K562 (cell line): ENCODE results near the gene GSTA4. TPM values are rescaled to one million over a fixed set of nuclear protein-coding genes. Genes with fewer than 3 reads are reported as not detected.

ENCODE experiments used
- ATAC-seq: fragments of 200-7000 bp; cut with Tn5 transposase; 3 replicates; pipeline ENCODE4 v1.9.1; 2020; ENCODE audit warnings: moderate library complexity
- BruUV-seq: library from RNA; stranded (reverse); fragments of 400-500 nt; replicated peaks from 2 replicates; lab custom pipeline; 2021; lab: Mats Ljungman, UMichigan
- CTCF ChIA-PET: fragments of 300-600 bp; formaldehyde crosslinking; extraction: SDS; loops from one replicate; lab custom pipeline; 2021; ENCODE audit warnings: low intra/inter-chr PET ratio; lab: Yijun Ruan, JAX
- POLR2A ChIA-PET: fragments of 300-600, 350-650 bp; sonication (Branson Sonifier 250); formaldehyde crosslinking; extraction: SDS; loops from one replicate; lab custom pipeline; 2021; ENCODE audit warnings: antibody characterized with exemption, inconsistent platforms; lab: Yijun Ruan, JAX
- DNase-seq, 4 experiments: peaks; one replicate each; pipeline versions ENCODE4 v3.0.0 to v3.0.0-alpha.2; 2011 to 2018; ENCODE audit warnings: low spot score in 3 of 4, mixed read lengths in 3 of 4; ENCODE audit errors: extremely low read depth in 1 of 4
- FAIRE-seq: peaks from 2 replicates; lab custom pipeline; 2011; peaks lifted over from hg19 to GRCh38; lab: Jason Lieb, UNC
- H2AFZ ChIP-seq: 2 replicates; pipeline ENCODE4 v1.6.0; 2011; ENCODE audit warnings: low read depth, low read length, control low read depth, inconsistent platforms
- H3K27ac ChIP-seq: fragments of 200-600 bp; 3 replicates; pipeline ENCODE4 v1.8.0; 2011; ENCODE audit warnings: low read depth, mild to moderate bottlenecking, control low read depth, inconsistent platforms, low read length, moderate library complexity, mixed read lengths; ENCODE audit errors: extremely low read depth
- H3K27me3 ChIP-seq, 2 experiments: fragments of 300-600 bp in 1 of 2; 2 replicates in 1 of 2; 3 replicates in 1 of 2; pipeline versions ENCODE4 v1.6.0 to v1.8.0; 2011; ENCODE audit warnings: inconsistent platforms in 2 of 2, low read length in 2 of 2, mild to moderate bottlenecking in 1 of 2, mixed read lengths in 1 of 2, moderate library complexity in 1 of 2; ENCODE audit not compliant: control insufficient read depth in 2 of 2, insufficient read depth in 2 of 2
- H3K36me3 ChIP-seq: fragments of 300-600 bp; 3 replicates; pipeline ENCODE4 v1.8.0; 2011; ENCODE audit warnings: mild to moderate bottlenecking, low read length, inconsistent platforms; ENCODE audit not compliant: control insufficient read depth, insufficient read depth
- H3K4me1 ChIP-seq, 2 experiments: fragments of 200-600 bp in 1 of 2; replicated peaks in 1 of 2; 2 replicates in 1 of 2; 3 replicates in 1 of 2; pipeline versions ENCODE4 v1.5.1 to v1.8.0; 2011; ENCODE audit warnings: inconsistent platforms in 2 of 2, low read length in 2 of 2, mild to moderate bottlenecking in 1 of 2, mixed read lengths in 1 of 2, moderate library complexity in 1 of 2; ENCODE audit not compliant: control insufficient read depth in 2 of 2, insufficient read depth in 2 of 2
- H3K4me2 ChIP-seq: 2 replicates; pipeline ENCODE4 v1.6.1; 2011; ENCODE audit warnings: low read length, control low read depth, inconsistent platforms, mixed read lengths; ENCODE audit not compliant: insufficient read depth
- H3K4me3 ChIP-seq: fragments of 200-600 bp; sonication (generic), shearing (Covaris generic); 2 replicates; pipeline ENCODE4 v1.5.1; 2016; ENCODE audit warnings: control low read depth, inconsistent platforms
- H3K79me2 ChIP-seq: fragments of 200-600 bp; 3 replicates; pipeline ENCODE4 v1.8.0; 2011; ENCODE audit warnings: low read length, inconsistent platforms; ENCODE audit not compliant: control insufficient read depth, insufficient read depth
- H3K9ac ChIP-seq, 2 experiments: 2 replicates each; pipeline versions ENCODE4 v1.6.0 to v1.6.1; 2011; ENCODE audit warnings: low read depth in 2 of 2, low read length in 2 of 2, control low read depth in 1 of 2, inconsistent platforms in 1 of 2, mild to moderate bottlenecking in 1 of 2, mixed read lengths in 1 of 2; ENCODE audit not compliant: insufficient read depth in 1 of 2
- H3K9me1 ChIP-seq: one replicate; pipeline ENCODE4 v1.6.0; 2011; ENCODE audit warnings: inconsistent platforms, mild to moderate bottlenecking, low read length, moderate library complexity; ENCODE audit not compliant: control insufficient read depth, insufficient read depth
- H3K9me3 ChIP-seq: replicated peaks from 2 replicates; pipeline ENCODE4 v1.5.1; 2011; ENCODE audit warnings: low read depth, low read length, inconsistent platforms; ENCODE audit not compliant: control insufficient read depth, insufficient read depth
- H4K20me1 ChIP-seq: replicated peaks from 2 replicates; pipeline ENCODE4 v1.6.1; 2011; ENCODE audit warnings: low read length, inconsistent platforms, mixed read lengths; ENCODE audit not compliant: control insufficient read depth, insufficient read depth
- ARID2 ChIP-seq: fragments of 450-650 bp; IDR thresholded peaks from 2 replicates; pipeline ENCODE4 v1.6.1; 2017; ENCODE audit warnings: antibody characterized with exemption, mild to moderate bottlenecking
- E2F3 ChIP-seq: fragments of 250-450 bp; sonication (Bioruptor Pico); IDR thresholded peaks from 2 replicates; pipeline ENCODE4 v1.4.0; 2020; ENCODE audit warnings: mild to moderate bottlenecking
- E2F4 ChIP-seq: sonication (generic); formaldehyde crosslinking; IDR thresholded peaks from 2 replicates; pipeline ENCODE4 v1.8.0; 2022; ENCODE audit warnings: mild to moderate bottlenecking, low read depth, missing genetic modification reagents
- GABPB2 ChIP-seq: fragments of 250-450 bp; sonication (Bioruptor Pico); conservative IDR thresholded peaks from 2 replicates; pipeline ENCODE4 v1.5.1; 2021; ENCODE audit warnings: mild to moderate bottlenecking
- HMG20B ChIP-seq: fragments of 250-450 bp; sonication (Bioruptor Pico); IDR thresholded peaks from 2 replicates; pipeline ENCODE4 v1.5.0; 2021; ENCODE audit warnings: mild to moderate bottlenecking
- SETDB1 ChIP-seq: IDR thresholded peaks from one replicate; pipeline ENCODE4 v1.6.1; 2012; ENCODE audit warnings: low read length, control low read depth, inconsistent platforms
- WGBS: fragments of 100-300 bp; shearing (Covaris generic); methylation state at CpG from one replicate; pipeline ENCODE4 v1.1.6; 2016; ENCODE audit warnings: low coverage, mixed read lengths; ENCODE audit not compliant: insufficient coverage; ENCODE audit errors: missing lambda C conversion rate; 5-methylcytosine and 5-hydroxymethylcytosine counted together
- in situ Hi-C: fragments of 300-500 bp; cut with MboI; formaldehyde crosslinking; loops from 4 replicates; pipeline ENCODE4 v1.15.0; 2018; ENCODE audit warnings: inconsistent platforms, mixed read lengths
- intact Hi-C: fragments of 100-400 bp; cut with micrococcal nuclease; formaldehyde crosslinking; loops from 2 replicates; pipeline ENCODE4 v1.14.2; 2022
- polyA plus RNA-seq, 8 experiments: library from polyadenylated mRNA; depleted of rRNA in 4 of 8; stranded (reverse) in 5 of 8; unstranded in 3 of 8; fragments of >200 nt; fragmentation: Nextera tagmentation in 2 of 8; fragmentation: Illumina TruSeq in 1 of 8; extraction: Ambion mirVana in 2 of 8; extraction: Trizol in 1 of 8; gene quantifications; 2 replicates each; pipeline versions ENCODE4 v1.2.1 to v1.2.3, GENCODE V29; 2011 to 2014; ENCODE audit warnings: inconsistent platforms in 1 of 8, missing spikeins in 1 of 8
- total RNA-seq, 7 experiments: library from RNA; depleted of rRNA in 6 of 7; stranded (reverse); fragments of >200 nt in 6 of 7; fragmentation: Illumina TruSeq in 2 of 7; extraction: Trizol in 2 of 7; gene quantifications; 2 replicates each; pipeline versions ENCODE4 v1.2.1 to v1.2.3, GENCODE V29; 2011 to 2021; ENCODE audit warnings: low replicate concordance in 1 of 7

The GSTA4 gene
- total and polyA plus RNA-seq, 9 of the 15 experiments (the other 6 are each of a cell fraction or from before 2014, with no cell fraction given) = 0.89 to 4.0 (median 2.0) TPM

- Histone ChIP-seq H3K9ac (no peak overlapping the region), H3K9me1 (no peaks in the 10 kb centered on the region)
- in situ Hi-C loops = no loop called here
- POLR2A ChIA-PET = interaction anchor here (0.7 to 1.0 kb wide), 3 partner anchors 10 to 548 kb away, joined by 3 to 4 read pairs (median 4); no protein-coding TSS in a partner anchor
- TF ChIP-seq SETDB1 (no peak), E2F3 (CRISPR knock-in tag) (no peak), ARID2 (no peak)
- TF ChIP-seq, all 486 proteins: peak for 0
- no peak overlapping the region for H2AFZ ChIP-seq
- no peak overlapping the region for H3K27ac ChIP-seq
- H3K4me1 ChIP-seq = no peaks in the 10 kb centered on the region; a peak in 2 of 5 replicates
- intact Hi-C loops = no loop called here
- H3K27me3 ChIP-seq = no peaks in the 10 kb centered on the region
- no peaks in the 10 kb centered on the region for H3K79me2 ChIP-seq
- H3K9me3 ChIP-seq = no peaks in the 10 kb centered on the region
- BruUV-seq = no TSS peak
- no peak overlapping the region for H3K4me3 ChIP-seq
- no peak for FAIRE-seq
- H4K20me1 ChIP-seq = no peaks in the 10 kb centered on the region
- no peak overlapping the region for H3K4me2 ChIP-seq
- peaks cover 3% of the 10 kb centered on the region; the same call in 2 of the 3 replicates for H3K36me3 ChIP-seq
- no peak for DNase-seq
- no peak for ATAC-seq
- WGBS = 26% methylated on average over 4 of the region's 4 CpGs
- CTCF ChIA-PET = no interaction called here
Measured at GRCh38 chr6:53033764-53034163, 38.7 kb upstream of the GSTA4 start.

GRCh38 chr6:53032849-53033248, 37.8 kb upstream of the GSTA4 start:
- ATAC-seq = no peak
- H3K36me3 ChIP-seq = peaks cover 3% of the 10 kb centered on the region; the same call in 2 of the 3 replicates
- TF ChIP-seq E2F4 (CRISPR knock-in tag) (no peak), GABPB2 (CRISPR knock-in tag) (no peak), HMG20B (CRISPR knock-in tag) (no peak)

More at GRCh38 chr6:53032849-53033248, 37.8 kb upstream of the GSTA4 start:
- Histone ChIP-seq H3K4me1 (no peaks in the 10 kb centered on the region; a peak in 2 of 5 replicates), H3K9me1 (no peaks in the 10 kb centered on the region), H3K4me2 (no peak overlapping the region), H4K20me1 (no peaks in the 10 kb centered on the region), H3K4me3 (no peak overlapping the region), H3K9me3 (no peaks in the 10 kb centered on the region), H3K9ac (no peak overlapping the region), H3K79me2 (no peaks in the 10 kb centered on the region), H3K27ac (no peak overlapping the region), H2AFZ (no peak overlapping the region), H3K27me3 (no peaks in the 10 kb centered on the region)
- 42% methylated on average over 4 of the region's 4 CpGs for WGBS
- intact Hi-C loops (no loop called here), in situ Hi-C loops (no loop called here)
- POLR2A ChIA-PET = interaction anchor here (0.7 to 1.6 kb wide), 4 partner anchors 10 to 549 kb away, joined by 3 to 6 read pairs (median 3); no protein-coding TSS in a partner anchor
- CTCF ChIA-PET = no interaction called here
- no peak for DNase-seq
- FAIRE-seq = no peak
- no TSS peak for BruUV-seq
